ENCODE data around the gene GPR17. TPM values are rescaled to one million over a fixed set of nuclear protein-coding genes. Genes with fewer than 3 reads are reported as not detected.

The GPR17 gene
- total and polyA plus RNA-seq, 2 donors (not counting 1 experiment from before 2014, with no cell fraction given): 0.06 TPM; not detected in 1

DNA sequence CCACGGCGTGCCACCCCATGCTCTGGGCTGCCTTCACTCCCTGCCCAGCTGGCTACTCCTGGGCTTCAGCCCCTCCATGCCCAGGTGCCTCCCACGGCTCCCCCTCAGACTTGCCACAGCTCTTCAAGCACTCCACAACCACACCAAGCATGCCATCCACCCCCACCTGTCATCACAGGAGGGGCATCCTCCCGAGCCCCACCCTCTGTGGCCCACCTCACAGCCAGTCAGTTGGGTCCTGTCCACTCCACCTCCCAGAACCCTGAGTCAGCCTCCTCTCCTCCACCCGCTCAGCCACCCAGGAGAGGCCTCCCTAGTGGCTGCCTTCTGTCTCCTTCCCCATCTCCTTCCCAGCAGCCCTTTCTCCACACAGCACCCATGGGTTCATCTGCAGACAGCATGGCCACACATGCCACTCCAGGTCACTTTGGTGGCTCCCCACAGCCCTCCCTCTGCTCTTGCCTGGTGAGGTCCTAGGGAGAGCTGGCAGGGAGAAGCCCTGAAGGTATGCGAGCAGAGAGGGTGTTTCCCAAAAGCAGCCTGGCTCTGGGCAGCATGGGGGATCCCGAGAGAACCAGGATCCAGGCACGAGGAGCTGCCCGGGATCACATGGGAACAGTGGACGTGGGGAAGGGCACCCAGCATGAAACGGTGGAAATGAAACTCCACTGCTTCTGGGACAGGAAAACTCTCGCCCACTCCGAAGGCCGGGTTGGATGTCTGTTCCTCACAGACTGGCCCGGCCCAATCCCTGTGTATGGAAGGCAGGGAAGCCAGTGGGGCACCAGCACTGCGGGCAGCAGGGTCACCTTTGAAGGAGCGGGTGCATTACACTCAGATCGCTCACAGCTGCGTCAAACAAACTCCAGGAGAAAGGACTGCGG, 26.6 kb downstream of the GPR17 start:
- Histone ChIP-seq H4K20me1 (ENCODE audit: control insufficient read depth, insufficient read depth, low read length, poor library complexity, severe bottlenecking) (no peaks in the 10 kb centered on the region), H2AFZ (ENCODE audit: insufficient read depth, low read depth, low read length, poor library complexity, severe bottlenecking) (no peak overlapping the region), H3K79me2 (ENCODE audit: control insufficient read depth, insufficient read depth, low read length) (no peaks in the 10 kb centered on the region), H3K27me3 (replicated peaks in 1 of 4; ENCODE audit: control extremely low read depth in 1 of 4, control insufficient read depth in 3 of 4, insufficient read depth in 4 of 4, low read length in 3 of 4) (peaks cover 0 to 36% (median 23%) of the 10 kb centered on the region in 4 experiments), H3K27ac (ENCODE audit: low read length in 2 of 2) (no peak overlapping the region), H3K4me3 (ENCODE audit: control extremely low read depth in 1 of 5, extremely low read depth in 1 of 5, insufficient read depth in 1 of 5, low read depth in 2 of 5, low read length in 4 of 5) (no peak overlapping the region), H3K9me3 (ENCODE audit: control extremely low read depth in 1 of 3, control insufficient read depth in 2 of 3, insufficient read depth in 1 of 3, low read length in 2 of 3) (peaks cover 0 to 3% (median 0%) of the 10 kb centered on the region in 3 donors), H3K36me3 (replicated peaks in 1 of 2; ENCODE audit: control extremely low read depth in 1 of 2, control insufficient read depth in 1 of 2, extremely low read depth in 1 of 2, insufficient read depth in 2 of 2, low read length in 1 of 2) (no peaks in the 10 kb centered on the region), H3K9ac (ENCODE audit: low read length) (no peak overlapping the region), H3K4me1 (ENCODE audit: control insufficient read depth in 2 of 2, insufficient read depth in 2 of 2, low read length in 2 of 2) (peaks cover 12 to 14% of the 10 kb centered on the region in 2 donors), H3K4me2 (replicated peaks; ENCODE audit: low read depth, low read length, poor library complexity, severe bottlenecking) (no peak overlapping the region)
- ChIA-PET CTCF (interaction anchor here (1.0 kb wide), 1 partner anchor 81 kb away, joined by 8 read pairs; no protein-coding TSS in a partner anchor), POLR2A (no interaction called here)
- H3K4me3 Mint-ChIP-seq: no peak overlapping the region
- no peak for TF ChIP-seq EZH2 (IDR thresholded peaks at IDR 0.05; ENCODE audit: borderline replicate concordance, insufficient read depth, low read depth, low read length, poor library complexity, severe bottlenecking)
- TF ChIP-seq, protein P1, sequence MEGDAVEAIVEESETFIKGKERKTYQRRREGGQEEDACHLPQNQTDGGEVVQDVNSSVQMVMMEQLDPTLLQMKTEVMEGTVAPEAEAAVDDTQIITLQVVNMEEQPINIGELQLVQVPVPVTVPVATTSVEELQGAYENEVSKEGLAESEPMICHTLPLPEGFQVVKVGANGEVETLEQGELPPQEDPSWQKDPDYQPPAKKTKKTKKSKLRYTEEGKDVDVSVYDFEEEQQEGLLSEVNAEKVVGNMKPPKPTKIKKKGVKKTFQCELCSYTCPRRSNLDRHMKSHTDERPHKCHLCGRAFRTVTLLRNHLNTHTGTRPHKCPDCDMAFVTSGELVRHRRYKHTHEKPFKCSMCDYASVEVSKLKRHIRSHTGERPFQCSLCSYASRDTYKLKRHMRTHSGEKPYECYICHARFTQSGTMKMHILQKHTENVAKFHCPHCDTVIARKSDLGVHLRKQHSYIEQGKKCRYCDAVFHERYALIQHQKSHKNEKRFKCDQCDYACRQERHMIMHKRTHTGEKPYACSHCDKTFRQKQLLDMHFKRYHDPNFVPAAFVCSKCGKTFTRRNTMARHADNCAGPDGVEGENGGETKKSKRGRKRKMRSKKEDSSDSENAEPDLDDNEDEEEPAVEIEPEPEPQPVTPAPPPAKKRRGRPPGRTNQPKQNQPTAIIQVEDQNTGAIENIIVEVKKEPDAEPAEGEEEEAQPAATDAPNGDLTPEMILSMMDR (IDR thresholded peaks at IDR 0.05): no peak
- ATAC-seq (ENCODE audit: low read depth): no peak
- H3K27ac Mint-ChIP-seq: no peak overlapping the region
- intact Hi-C loops (cut with micrococcal nuclease): no loop called here
- H3K4me1 Mint-ChIP-seq: peaks cover 11% of the 10 kb centered on the region
- DNase-seq: no peak
- no peaks in the 10 kb centered on the region for H3K9me3 Mint-ChIP-seq (ENCODE audit: insufficient read depth)
- 84% methylated on average over 19 of the region's 20 CpGs for WGBS (ENCODE audit: insufficient coverage)
- peaks cover 39% of the 10 kb centered on the region for H3K27me3 Mint-ChIP-seq

All from B cell (primary cell).